Breast epithelium (tissue), 3 donors: ENCODE measurements around the gene NEBL.

Experiments
- CTCF ChIP-seq, 3 donors: fragments of 450-650 bp; IDR thresholded peaks; one replicate each; pipeline ENCODE4 v1.5.1; 2016 to 2017; ENCODE audit warnings: antibody characterized with exemption in 3 of 3, mild to moderate bottlenecking in 3 of 3, moderate library complexity in 3 of 3
- POLR2A ChIP-seq: fragments of 450-650 bp; IDR thresholded peaks from one replicate; pipeline ENCODE4 v1.6.1; 2016; ENCODE audit warnings: antibody characterized with exemption, mild to moderate bottlenecking, moderate library complexity
- POLR2AphosphoS5 ChIP-seq, 3 donors: sonication (generic); formaldehyde crosslinking; IDR thresholded peaks; one replicate each; pipeline ENCODE4 v1.6.1; 2017; ENCODE audit warnings: antibody characterized with exemption in 3 of 3

DNA sequence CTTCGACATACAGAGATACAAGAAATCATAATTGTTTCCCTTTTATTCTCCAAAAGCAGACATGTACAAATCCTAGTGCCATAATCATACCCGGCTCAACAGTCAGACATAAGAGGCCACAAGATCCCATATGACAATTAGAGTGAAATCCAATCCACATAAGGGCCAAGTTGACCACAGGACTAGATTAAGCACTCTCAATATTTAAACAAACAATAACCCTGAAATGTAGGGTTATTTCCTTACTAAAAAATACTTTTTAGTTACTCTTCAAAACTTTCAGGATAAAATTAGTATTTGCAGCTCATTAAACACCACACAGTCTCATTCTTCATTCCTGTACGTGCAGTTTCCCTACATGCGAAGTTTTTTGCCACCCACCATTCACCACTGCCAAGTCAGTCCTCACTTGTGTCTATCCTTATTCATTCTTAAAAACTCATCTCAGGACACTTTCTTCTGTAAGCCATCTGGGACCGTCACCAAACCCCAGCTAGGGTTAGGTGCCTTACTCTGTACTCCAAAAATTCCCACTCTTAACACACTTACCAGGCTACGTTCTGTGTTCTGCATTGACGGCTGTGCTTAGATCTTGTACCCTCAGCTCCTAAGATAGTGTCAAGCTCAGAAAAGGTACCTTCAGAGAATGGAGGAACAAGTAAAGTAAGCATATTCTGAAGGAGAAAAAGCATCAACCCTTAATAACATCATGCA, 47.8 kb upstream of the NEBL start:
- TF ChIP-seq CTCF (IDR thresholded peaks at IDR 0.05) (no peak), POLR2A (no peak), POLR2AphosphoS5 (IDR thresholded peaks at IDR 0.05) (no peak)
